IMR-90 (cell line): ENCODE measurements around the gene HACL1. TPM values are rescaled to one million over a fixed set of nuclear protein-coding genes. Genes with fewer than 3 reads are reported as not detected.

ENCODE experiments used
- ATAC-seq: fragments of 200-7000 bp; cut with Tn5 transposase; 2 replicates; pipeline ENCODE4 v1.9.1; 2020; ENCODE audit warnings: low read depth, mild to moderate bottlenecking, moderate library complexity
- BruUV-seq: library from RNA; stranded (reverse); fragments of 400-500 nt; replicated peaks from 2 replicates; lab custom pipeline; 2021; lab: Mats Ljungman, UMichigan
- CTCF ChIA-PET: fragments of 300-600 bp; formaldehyde crosslinking; extraction: SDS; loops from one replicate; lab custom pipeline; 2021; ENCODE audit warnings: antibody characterized with exemption; lab: Yijun Ruan, JAX
- POLR2A ChIA-PET: fragments of 300-600 bp; sonication (Branson Sonifier 250); formaldehyde crosslinking; loops from one replicate; lab custom pipeline; 2022; ENCODE audit warnings: antibody characterized with exemption; ENCODE audit not compliant: unreplicated experiment; lab: Charles Lee
- DNase-seq: peaks from one replicate; pipeline ENCODE4 v3.0.0; 2013
- H2AFZ ChIP-seq: replicated peaks from 2 replicates; pipeline ENCODE3; 2013; ENCODE audit warnings: low read length, mild to moderate bottlenecking; ENCODE audit not compliant: poor library complexity
- H2AK5ac ChIP-seq: 2 replicates; pipeline ENCODE4 v1.6.1; 2013; ENCODE audit warnings: low read depth, low read length, inconsistent platforms
- H2AK9ac ChIP-seq: replicated peaks from 2 replicates; pipeline ENCODE3; 2013; ENCODE audit warnings: mild to moderate bottlenecking, low read depth, low read length, moderate library complexity; ENCODE audit not compliant: poor library complexity
- H2BK120ac ChIP-seq: 2 replicates; pipeline ENCODE4 v1.6.1; 2013; ENCODE audit warnings: low read depth, low read length, inconsistent platforms
- H2BK15ac ChIP-seq: 3 replicates; pipeline ENCODE4 v1.6.1; 2013; ENCODE audit warnings: low read depth, low read length, inconsistent platforms
- H2BK20ac ChIP-seq: 2 replicates; pipeline ENCODE4 v1.6.1; 2013; ENCODE audit warnings: low read depth, mild to moderate bottlenecking, inconsistent platforms, low read length, moderate library complexity
- H2BK5ac ChIP-seq: 2 replicates; pipeline ENCODE4 v1.6.1; 2013; ENCODE audit warnings: mild to moderate bottlenecking, low read depth, low read length, inconsistent platforms; ENCODE audit not compliant: poor library complexity, severe bottlenecking
- H3K14ac ChIP-seq: replicated peaks from 2 replicates; pipeline ENCODE4 v1.6.1; 2013; ENCODE audit warnings: low read depth, low read length, inconsistent platforms
- H3K18ac ChIP-seq: 2 replicates; pipeline ENCODE4 v1.6.1; 2013; ENCODE audit warnings: low read depth, low read length, control low read depth
- H3K23ac ChIP-seq: 2 replicates; pipeline ENCODE4 v1.6.1; 2013; ENCODE audit warnings: low read depth, low read length, inconsistent platforms
- H3K27ac ChIP-seq: 2 replicates; pipeline ENCODE4 v1.5.1; 2013; ENCODE audit warnings: mild to moderate bottlenecking, control low read depth, low read length; ENCODE audit not compliant: insufficient read depth
- H3K27me3 ChIP-seq: 2 replicates; pipeline ENCODE4 v1.6.1; 2013; ENCODE audit warnings: low read length; ENCODE audit not compliant: control insufficient read depth, insufficient read depth
- H3K36me3 ChIP-seq: 2 replicates; pipeline ENCODE4 v1.6.1; 2013; ENCODE audit warnings: low read length, mixed read lengths; ENCODE audit not compliant: control insufficient read depth, insufficient read depth
- H3K4ac ChIP-seq: 2 replicates; pipeline ENCODE4 v1.6.1; 2013; ENCODE audit warnings: low read depth, low read length, inconsistent platforms
- H3K4me1 ChIP-seq: 2 replicates; pipeline ENCODE4 v1.6.1; 2013; ENCODE audit warnings: low read length, mixed read lengths; ENCODE audit not compliant: control insufficient read depth, insufficient read depth
- H3K4me2 ChIP-seq: 2 replicates; pipeline ENCODE4 v1.6.1; 2013; ENCODE audit warnings: low read depth, mild to moderate bottlenecking, control low read depth, low read length, moderate library complexity
- H3K4me3 ChIP-seq: 2 replicates; pipeline ENCODE4 v1.5.1; 2013; ENCODE audit warnings: low read depth, mild to moderate bottlenecking, control low read depth, low read length, moderate library complexity; ENCODE audit not compliant: insufficient read depth
- H3K56ac ChIP-seq: 2 replicates; pipeline ENCODE4 v1.6.1; 2013; ENCODE audit warnings: low read length, inconsistent platforms; ENCODE audit not compliant: insufficient read depth; ENCODE audit errors: extremely low read depth
- H3K79me1 ChIP-seq, 2 experiments: 2 replicates each; pipeline ENCODE4 v1.6.1; 2013; ENCODE audit warnings: low read length in 2 of 2, inconsistent platforms in 1 of 2, low read depth in 1 of 2
- H3K9ac ChIP-seq: 2 replicates; pipeline ENCODE4 v1.6.1; 2013; ENCODE audit warnings: low read depth, low read length, control low read depth
- H3K9me1 ChIP-seq: 2 replicates; pipeline ENCODE4 v1.6.1; 2013; ENCODE audit warnings: low read length, inconsistent platforms; ENCODE audit not compliant: insufficient read depth
- H3K9me3 ChIP-seq: 2 replicates; pipeline ENCODE4 v1.6.1; 2013; ENCODE audit warnings: low read length; ENCODE audit not compliant: control insufficient read depth, insufficient read depth
- H4K20me1 ChIP-seq: 2 replicates; pipeline ENCODE4 v1.6.1; 2013; ENCODE audit warnings: low read length, inconsistent platforms; ENCODE audit not compliant: insufficient read depth
- H4K5ac ChIP-seq: 2 replicates; pipeline ENCODE4 v1.6.1; 2013; ENCODE audit warnings: mild to moderate bottlenecking, low read depth, low read length, control low read depth
- H4K8ac ChIP-seq, 2 experiments: 2 replicates each; pipeline ENCODE4 v1.6.1; 2013; ENCODE audit warnings: low read depth in 2 of 2, low read length in 2 of 2, control low read depth in 1 of 2, inconsistent platforms in 1 of 2
- H4K91ac ChIP-seq: 2 replicates; pipeline ENCODE4 v1.6.1; 2013; ENCODE audit warnings: low read depth, low read length, inconsistent platforms; ENCODE audit not compliant: insufficient read depth
- FOS ChIP-seq: fragments of 150-350 bp; IDR thresholded peaks from 2 replicates; pipeline ENCODE4 v1.6.1; 2016; ENCODE audit warnings: low read depth, low read length
- MXI1 ChIP-seq: IDR thresholded peaks from 2 replicates; pipeline ENCODE4 v1.6.1; 2012; ENCODE audit warnings: low read depth, mild to moderate bottlenecking, low read length, moderate library complexity, borderline replicate concordance
- POLR2A ChIP-seq: IDR thresholded peaks from 2 replicates; pipeline ENCODE4 v1.6.1; 2012; ENCODE audit warnings: mild to moderate bottlenecking, low read depth, low read length
- RAD21 ChIP-seq: IDR thresholded peaks from 2 replicates; pipeline ENCODE4 v1.6.1; 2012; ENCODE audit warnings: low read length, improper control_type of control experiment
- SMC3 ChIP-seq: fragments of 150-350 bp; IDR thresholded peaks from 2 replicates; pipeline ENCODE4 v1.6.1; 2016; ENCODE audit warnings: low read depth, mild to moderate bottlenecking, antibody characterized with exemption, low read length, moderate library complexity
- WGBS, 2 experiments: methylation state at CpG; one replicate each; pipeline versions ENCODE4 v1.1.5 to v1.1.7; 2013; ENCODE audit warnings: missing lambda C conversion rate in 2 of 2; ENCODE audit not compliant: insufficient read length in 1 of 2; ENCODE audit errors: extremely low coverage in 2 of 2; 5-methylcytosine and 5-hydroxymethylcytosine counted together
- dilution Hi-C: fragments of 300-500 bp; cut with HindIII; formaldehyde crosslinking; loops from one replicate; pipeline ENCODE4 v1.14.3; 2018; ENCODE audit warnings: low sequenced_read_pairs; ENCODE audit not compliant: unreplicated experiment
- in situ Hi-C: fragments of 300-500 bp; cut with MboI; formaldehyde crosslinking; loops from 3 replicates; pipeline ENCODE4 v1.14.3; 2019; ENCODE audit warnings: low sequenced_read_pairs, inconsistent platforms, mixed read lengths
- intact Hi-C: fragments of 100-400 bp; cut with micrococcal nuclease; formaldehyde crosslinking; loops from 2 replicates; pipeline ENCODE4 v1.10.0; 2022
- polyA plus RNA-seq, 3 experiments: library from polyadenylated mRNA; depleted of rRNA; stranded (reverse); fragments of >200 nt; gene quantifications; 2 replicates each; pipeline ENCODE4 v1.2.3, GENCODE V29; 2012; ENCODE audit warnings: low replicate concordance in 1 of 3
- total RNA-seq: library from RNA; depleted of rRNA; stranded (reverse); fragments of >200 nt; gene quantifications from 2 replicates; pipeline ENCODE4 v1.2.3, GENCODE V29; 2012
- TF ChIP-seq, protein P1 (sequence below): fragments of 150-350 bp; IDR thresholded peaks from 2 replicates; pipeline ENCODE4 v1.6.1; 2016; ENCODE audit warnings: low read depth, mild to moderate bottlenecking, low read length, moderate library complexity, borderline replicate concordance

The HACL1 gene
- total and polyA plus RNA-seq, 2 of the 4 experiments (the other 2 are of a cell fraction): 9.9 to 28.1 TPM

GRCh38 chr3:15562560-15562959 is 38.8 kb downstream of the HACL1 start:
- Histone ChIP-seq H3K9me3 (no peaks in the 10 kb centered on the region), H3K18ac (no peak overlapping the region), H3K56ac (no peak overlapping the region), H2BK20ac (no peak overlapping the region), H2BK120ac (no peak overlapping the region), H3K4me1 (no peaks in the 10 kb centered on the region), H4K8ac (no peak overlapping the region), H4K20me1 (no peaks in the 10 kb centered on the region), H4K5ac (no peak overlapping the region), H3K9ac (no peak overlapping the region), H4K91ac (no peak overlapping the region), H3K27me3 (no peaks in the 10 kb centered on the region), H3K79me1 (no peaks in the 10 kb centered on the region), H3K4ac (no peak overlapping the region), H3K9me1 (no peaks in the 10 kb centered on the region), H2AFZ (no peak overlapping the region), H3K14ac (no peak overlapping the region), H2AK9ac (no peak overlapping the region), H3K4me3 (no peak overlapping the region), H3K23ac (no peak overlapping the region), H2BK15ac (no peak overlapping the region), H2AK5ac (no peak overlapping the region), H3K36me3 (peaks cover 24% of the 10 kb centered on the region), H2BK5ac (no peak overlapping the region), H3K27ac (no peak overlapping the region), H3K4me2 (no peak overlapping the region)
- ChIA-PET POLR2A (no interaction called here), CTCF (no interaction called here)
- in situ Hi-C loops (no loop called here), dilution Hi-C loops (no loop called here), intact Hi-C loops (no loop called here)
- BruUV-seq: no TSS peak
- 100% methylated on average over 1 of the region's 5 CpGs; no CpG with 5 or more reads in 1 of the 2 experiments for WGBS, 2 experiments
- DNase-seq: no peak
- ATAC-seq: no peak
- TF ChIP-seq SMC3: no peak
- no peak for TF ChIP-seq MXI1
- TF ChIP-seq RAD21: no peak
- TF ChIP-seq FOS: no peak
- TF ChIP-seq, protein P1, sequence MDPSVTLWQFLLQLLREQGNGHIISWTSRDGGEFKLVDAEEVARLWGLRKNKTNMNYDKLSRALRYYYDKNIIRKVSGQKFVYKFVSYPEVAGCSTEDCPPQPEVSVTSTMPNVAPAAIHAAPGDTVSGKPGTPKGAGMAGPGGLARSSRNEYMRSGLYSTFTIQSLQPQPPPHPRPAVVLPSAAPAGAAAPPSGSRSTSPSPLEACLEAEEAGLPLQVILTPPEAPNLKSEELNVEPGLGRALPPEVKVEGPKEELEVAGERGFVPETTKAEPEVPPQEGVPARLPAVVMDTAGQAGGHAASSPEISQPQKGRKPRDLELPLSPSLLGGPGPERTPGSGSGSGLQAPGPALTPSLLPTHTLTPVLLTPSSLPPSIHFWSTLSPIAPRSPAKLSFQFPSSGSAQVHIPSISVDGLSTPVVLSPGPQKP: no peak
- no peak for TF ChIP-seq POLR2A
